Adrenal gland (tissue), 5 donors: Measurements from ENCODE around the gene IMPG2.

ENCODE experiments used
- CTCF ChIP-seq, 6 experiments: fragments of 450-650 bp in 4 of 6; fragments of 200-600 bp in 2 of 6; sonication (generic) in 1 of 6; IDR thresholded peaks; 1 replicate in 5 of 6; 2 replicates in 1 of 6; pipeline versions ENCODE4 v1.5.1 to v1.8.0; 2016 to 2021; ENCODE audit warnings: antibody characterized with exemption in 6 of 6, mild to moderate bottlenecking in 2 of 6, moderate library complexity in 1 of 6
- POLR2A ChIP-seq, 2 donors: fragments of 450-650 bp; IDR thresholded peaks; one replicate each; pipeline ENCODE4 v1.6.1; 2017; ENCODE audit warnings: antibody characterized with exemption in 2 of 2, mild to moderate bottlenecking in 2 of 2, moderate library complexity in 1 of 2
- donor health status: DM: no; HTN: no; CAD: no.

- TF ChIP-seq CTCF (IDR thresholded peaks at IDR 0.05): no peak
- no peak for TF ChIP-seq POLR2A (IDR thresholded peaks at IDR 0.05)
These were observed 20.2 kb upstream of the IMPG2 start for GRCh38 chr3:101340591-101340990.
